Upper lobe of left lung (tissue), 4 donors: ENCODE measurements around the gene ENGASE.

Experiments used
- EP300 ChIP-seq, 4 donors: sonication (generic); formaldehyde crosslinking; IDR thresholded peaks; one replicate each; pipeline ENCODE4 v1.5.1; 2017; ENCODE audit warnings: antibody characterized with exemption in 4 of 4, control low read depth in 2 of 4
- POLR2A ChIP-seq, 4 donors: fragments of 450-650 bp; IDR thresholded peaks; one replicate each; pipeline ENCODE4 v1.5.1; 2016 to 2017; ENCODE audit warnings: antibody characterized with exemption in 4 of 4, mild to moderate bottlenecking in 2 of 4
- TF ChIP-seq, protein P1 (sequence below), 6 experiments: fragments of 450-650 bp in 4 of 6; fragments of 200-600 bp in 2 of 6; sonication (generic) in 2 of 6; IDR thresholded peaks; one replicate each; pipeline ENCODE4 v1.5.1; 2016 to 2019; ENCODE audit warnings: antibody characterized with exemption in 6 of 6

GRCh38 chr17:79129523-79129922, 54.9 kb downstream of the ENGASE start:
- TF ChIP-seq POLR2A (IDR thresholded peaks at IDR 0.05) (no peak), EP300 (IDR thresholded peaks at IDR 0.05) (no peak)
- TF ChIP-seq, protein P1, sequence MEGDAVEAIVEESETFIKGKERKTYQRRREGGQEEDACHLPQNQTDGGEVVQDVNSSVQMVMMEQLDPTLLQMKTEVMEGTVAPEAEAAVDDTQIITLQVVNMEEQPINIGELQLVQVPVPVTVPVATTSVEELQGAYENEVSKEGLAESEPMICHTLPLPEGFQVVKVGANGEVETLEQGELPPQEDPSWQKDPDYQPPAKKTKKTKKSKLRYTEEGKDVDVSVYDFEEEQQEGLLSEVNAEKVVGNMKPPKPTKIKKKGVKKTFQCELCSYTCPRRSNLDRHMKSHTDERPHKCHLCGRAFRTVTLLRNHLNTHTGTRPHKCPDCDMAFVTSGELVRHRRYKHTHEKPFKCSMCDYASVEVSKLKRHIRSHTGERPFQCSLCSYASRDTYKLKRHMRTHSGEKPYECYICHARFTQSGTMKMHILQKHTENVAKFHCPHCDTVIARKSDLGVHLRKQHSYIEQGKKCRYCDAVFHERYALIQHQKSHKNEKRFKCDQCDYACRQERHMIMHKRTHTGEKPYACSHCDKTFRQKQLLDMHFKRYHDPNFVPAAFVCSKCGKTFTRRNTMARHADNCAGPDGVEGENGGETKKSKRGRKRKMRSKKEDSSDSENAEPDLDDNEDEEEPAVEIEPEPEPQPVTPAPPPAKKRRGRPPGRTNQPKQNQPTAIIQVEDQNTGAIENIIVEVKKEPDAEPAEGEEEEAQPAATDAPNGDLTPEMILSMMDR (IDR thresholded peaks at IDR 0.05), result no peak
